ENCODE measurements around the gene OSBPL6. TPM values are rescaled to one million over a fixed set of nuclear protein-coding genes. Genes with fewer than 3 reads are reported as not detected.

OSBPL6 gene
- total RNA-seq, 6 experiments from 2014 or later, result 2.4 to 4.1 (median 3.1) TPM

- Histone ChIP-seq H3K27me3 (no peaks in the 10 kb centered on the region), H3K4me3 (no peak overlapping the region), H3K36me3 (no peaks in the 10 kb centered on the region), H3K4me1 (no peaks in the 10 kb centered on the region), H3K9me3 (no peaks in the 10 kb centered on the region), H3K27ac (no peak overlapping the region)
- no peak for TF ChIP-seq POLR2A (IDR thresholded peaks at IDR 0.05)
- no peak for TF ChIP-seq CTCF (IDR thresholded peaks at IDR 0.05)
- WGBS (ENCODE audit: insufficient coverage, low coverage, low lambda C conversion rate, missing lambda C conversion rate), result 60% methylated on average over 1 of the region's 3 CpGs
- ATAC-seq (no peak), DNase-seq (no peak)
- intact Hi-C loops (cut with DNase I), result no loop called here
These were observed 182.7 kb downstream of the OSBPL6 start for GRCh38 chr2:178377046-178377445.

DNA sequence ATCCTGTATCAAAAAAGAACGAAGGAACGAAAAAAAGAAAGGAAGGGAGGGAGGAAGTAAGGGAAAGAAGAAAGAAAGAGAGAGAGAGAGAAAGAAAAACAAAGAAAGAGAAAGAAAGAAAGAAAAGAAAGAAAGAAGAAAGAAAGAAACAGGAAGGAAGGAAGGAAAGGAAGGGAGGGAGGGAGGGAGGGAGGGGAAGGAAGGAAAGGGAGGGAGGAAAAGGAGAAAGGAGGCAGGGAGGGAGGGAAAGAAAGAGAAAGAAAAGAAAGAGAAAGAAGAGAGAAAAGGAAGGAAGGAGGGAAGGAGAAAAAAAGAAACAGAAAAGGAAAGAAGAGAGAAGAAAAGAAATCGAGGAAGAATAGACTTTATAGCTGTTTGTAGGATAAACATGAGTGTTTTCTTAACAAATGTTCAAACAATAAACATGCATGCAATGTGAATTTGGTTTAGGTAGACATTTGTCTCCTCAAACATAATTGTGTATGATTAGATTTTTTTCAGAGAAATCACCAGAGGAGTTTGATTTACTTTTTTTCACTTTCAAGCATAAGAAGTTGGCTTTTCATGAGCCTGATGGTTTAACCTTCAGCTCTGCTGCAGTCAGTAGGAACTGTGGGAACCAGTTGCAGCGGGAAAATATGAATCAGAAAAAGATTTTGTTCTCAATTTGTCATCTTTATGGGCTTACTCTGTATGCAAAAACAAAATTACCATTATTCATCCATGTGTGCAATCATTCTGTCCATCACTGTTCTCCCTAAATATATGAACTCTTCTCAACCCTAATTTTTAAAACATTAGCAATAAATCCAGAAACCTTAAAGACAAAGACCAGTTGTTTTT, 185.1 kb downstream of the OSBPL6 start:
- ATAC-seq, result no peak

GRCh38 chr2:178380763-178381162, 186.5 kb downstream of the OSBPL6 start:
- ATAC-seq, result no peak
- H3K9me3 ChIP-seq, result no peaks in the 10 kb centered on the region

More for the DNA sequence above, 185.1 kb downstream of the OSBPL6 start:
- intact Hi-C loops (cut with DNase I), result no loop called here
- WGBS (ENCODE audit: insufficient coverage, low coverage, low lambda C conversion rate, missing lambda C conversion rate), result 89% methylated on average over 4 of the region's 4 CpGs
- H3K9me3 ChIP-seq, result no peaks in the 10 kb centered on the region
- H3K27me3 ChIP-seq, result no peaks in the 10 kb centered on the region
- no peak for TF ChIP-seq POLR2A (IDR thresholded peaks at IDR 0.05)
- no peak for TF ChIP-seq CTCF (IDR thresholded peaks at IDR 0.05)
- no peak for DNase-seq
- no peak overlapping the region for H3K27ac ChIP-seq
- H3K36me3 ChIP-seq, result no peaks in the 10 kb centered on the region
- no peaks in the 10 kb centered on the region for H3K4me1 ChIP-seq
- H3K4me3 ChIP-seq, result no peak overlapping the region

DNA sequence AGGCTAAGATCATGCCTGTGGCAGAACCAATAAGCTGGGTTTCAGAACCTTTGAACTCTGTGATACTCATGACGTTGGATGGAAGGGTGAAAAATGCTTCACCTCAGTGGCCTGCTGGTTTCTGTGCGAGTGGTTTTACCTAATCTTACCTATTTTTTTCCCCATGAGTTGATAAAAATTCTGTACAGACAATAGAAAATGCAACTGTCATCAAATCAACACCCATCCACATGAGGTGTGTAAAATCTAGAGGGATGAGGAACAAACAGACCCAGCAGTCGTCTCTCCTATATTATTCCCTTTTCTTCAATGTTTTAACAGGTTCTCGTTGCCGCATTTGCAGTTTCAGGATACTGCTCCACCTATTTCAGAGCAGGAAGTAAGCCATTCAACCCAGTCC, 189.4 kb downstream of the OSBPL6 start:
- Histone ChIP-seq H3K4me3 (no peak overlapping the region), H3K9me3 (no peaks in the 10 kb centered on the region), H3K4me1 (no peaks in the 10 kb centered on the region), H3K36me3 (no peaks in the 10 kb centered on the region), H3K27me3 (no peaks in the 10 kb centered on the region), H3K27ac (no peak overlapping the region)
- TF ChIP-seq CTCF (IDR thresholded peaks at IDR 0.05) (no peak), POLR2A (IDR thresholded peaks at IDR 0.05) (no peak)
- intact Hi-C loops (cut with DNase I), result no loop called here
- ATAC-seq (no peak), DNase-seq (no peak)
- WGBS (ENCODE audit: insufficient coverage, low coverage, low lambda C conversion rate, missing lambda C conversion rate), result 85% methylated on average over 5 of the region's 5 CpGs

More at GRCh38 chr2:178380763-178381162, 186.5 kb downstream of the OSBPL6 start:
- DNase-seq, result no peak
- intact Hi-C loops (cut with DNase I), result no loop called here
- no peaks in the 10 kb centered on the region for H3K4me1 ChIP-seq
- no peaks in the 10 kb centered on the region for H3K27me3 ChIP-seq
- no peak overlapping the region for H3K4me3 ChIP-seq
- no peaks in the 10 kb centered on the region for H3K36me3 ChIP-seq
- no peak for TF ChIP-seq CTCF (IDR thresholded peaks at IDR 0.05)
- TF ChIP-seq POLR2A (IDR thresholded peaks at IDR 0.05), result no peak
- H3K27ac ChIP-seq, result no peak overlapping the region
- WGBS (ENCODE audit: insufficient coverage, low coverage, low lambda C conversion rate, missing lambda C conversion rate), result 93% methylated on average over 1 of the region's 1 CpG

All from right lobe of liver (tissue), 6 donors.